Aorta (tissue), 5 donors: Measurements from ENCODE around the gene TRERF1. TPM values are rescaled to one million over a fixed set of nuclear protein-coding genes. Genes with fewer than 3 reads are reported as not detected.

Source experiments
- ATAC-seq: fragments of 200-7000 bp; cut with Tn5 transposase; one replicate; pipeline ENCODE4 v1.9.1; 2022; ENCODE audit warnings: moderate library complexity; ENCODE audit not compliant: low FRiP score
- DNase-seq, 2 donors: peaks; one replicate each; pipeline ENCODE4 v3.0.0-alpha.2; 2020
- H3K27ac ChIP-seq, 2 donors: one replicate each; pipeline ENCODE4 v1.5.1; 2013; ENCODE audit warnings: low read length in 2 of 2, mild to moderate bottlenecking in 2 of 2, moderate library complexity in 2 of 2, control low read depth in 1 of 2, inconsistent platforms in 1 of 2, low read depth in 1 of 2
- H3K27me3 ChIP-seq, 2 donors: one replicate each; pipeline ENCODE4 v1.6.1; 2013; ENCODE audit warnings: control low read depth in 1 of 2, low read length in 1 of 2, mild to moderate bottlenecking in 1 of 2, moderate library complexity in 1 of 2; ENCODE audit not compliant: insufficient read depth in 2 of 2, control insufficient read depth in 1 of 2
- H3K36me3 ChIP-seq, 2 donors: one replicate each; pipeline ENCODE4 v1.6.1; 2013; ENCODE audit warnings: control low read depth in 1 of 2, low read length in 1 of 2, mild to moderate bottlenecking in 1 of 2; ENCODE audit not compliant: insufficient read depth in 2 of 2, control insufficient read depth in 1 of 2
- H3K4me1 ChIP-seq, 2 donors: one replicate each; pipeline ENCODE4 v1.6.1; 2013; ENCODE audit warnings: low read length in 2 of 2, control low read depth in 1 of 2, mild to moderate bottlenecking in 1 of 2, moderate library complexity in 1 of 2; ENCODE audit not compliant: insufficient read depth in 2 of 2, control insufficient read depth in 1 of 2
- H3K4me3 ChIP-seq, 2 donors: one replicate each; pipeline ENCODE4 v1.5.1; 2013; ENCODE audit warnings: low read length in 2 of 2, control low read depth in 1 of 2, mild to moderate bottlenecking in 1 of 2
- H3K9me3 ChIP-seq: one replicate; pipeline ENCODE4 v1.6.1; 2013; ENCODE audit warnings: mild to moderate bottlenecking, low read length; ENCODE audit not compliant: control insufficient read depth
- WGBS, 2 donors: extraction: QIAGEN DNeasy Blood & Tissue Kit; methylation state at CpG; one replicate each; pipeline ENCODE4 v1.1.7; 2013; 5-methylcytosine and 5-hydroxymethylcytosine counted together
- intact Hi-C, 2 donors: fragments of 100-400 bp; cut with DNase I; formaldehyde crosslinking; loops; one replicate each; pipeline versions ENCODE4 v1.14.2 to v1.15.0; 2022
- polyA plus RNA-seq, 2 donors: library from polyadenylated mRNA; stranded (reverse); fragments of 200-250 nt; gene quantifications; one replicate each; pipeline ENCODE4 v1.2.3, GENCODE V29; 2013
- total RNA-seq, 2 donors: library from RNA; stranded (reverse); fragmentation: NEBNext Ultra II Directional; extraction: Animal tissue kit (Norgen Biotek cat#: 25700); gene quantifications; one replicate each; pipeline ENCODE4 v1.2.1, GENCODE V29; 2021
- donor health status: healthy with polysubstance abuse.
- donor health status: Bipolar disorder and iron deficiency.
- donor health status: DM: no; HTN: no; CAD: no.
- donor health status: DM: no; HTN: no; CAD: no.
- donor health status: DM: yes; HTN: yes; CAD: no.

Gene TRERF1
- total and polyA plus RNA-seq, 4 donors: 0.50 to 9.5 (median 2.2) TPM

DNA sequence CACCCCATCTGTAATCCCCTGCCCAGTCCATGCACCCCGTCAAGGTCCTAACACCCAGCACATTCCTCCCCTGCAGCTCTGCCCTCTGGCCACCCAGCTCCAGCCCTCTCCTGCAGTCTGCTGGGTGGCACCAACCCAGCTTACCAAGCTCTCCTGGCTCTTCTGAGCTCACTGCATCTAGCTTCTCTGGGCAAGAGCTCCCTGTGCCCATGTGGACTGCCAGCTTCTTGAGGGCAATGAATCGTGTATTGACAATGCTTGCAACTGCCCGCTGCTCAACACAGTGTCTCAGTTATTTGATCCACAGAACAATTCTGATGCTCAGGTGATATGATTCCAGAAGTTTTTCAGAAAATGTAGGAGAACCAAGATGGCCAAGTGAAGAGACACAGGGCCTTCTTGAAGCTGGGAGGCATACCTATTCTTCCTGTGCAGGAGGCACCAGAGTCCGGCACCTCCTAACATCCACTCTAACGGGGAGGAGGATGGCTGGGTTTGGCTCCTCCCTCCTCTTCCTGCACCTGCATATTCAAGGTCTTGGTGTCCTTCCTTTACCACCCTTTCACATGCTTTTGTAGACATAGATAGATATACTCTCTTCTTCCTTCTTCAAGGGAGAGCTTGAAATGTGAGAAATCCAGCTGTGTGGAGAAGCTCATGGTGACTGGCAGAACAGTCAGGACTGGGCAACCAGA lies 85.6 kb downstream of the TRERF1 start:
- WGBS, 2 donors: 92 to 94% methylated on average over 5 of the region's 5 CpGs
- Histone ChIP-seq H3K4me1 (no peaks in the 10 kb centered on the region), H3K27ac (no peak overlapping the region), H3K27me3 (no peaks in the 10 kb centered on the region), H3K9me3 (no peaks in the 10 kb centered on the region), H3K4me3 (no peak overlapping the region), H3K36me3 (no peaks in the 10 kb centered on the region)
- DNase-seq (no peak), ATAC-seq (no peak)
- intact Hi-C loops: no loop called here

DNA sequence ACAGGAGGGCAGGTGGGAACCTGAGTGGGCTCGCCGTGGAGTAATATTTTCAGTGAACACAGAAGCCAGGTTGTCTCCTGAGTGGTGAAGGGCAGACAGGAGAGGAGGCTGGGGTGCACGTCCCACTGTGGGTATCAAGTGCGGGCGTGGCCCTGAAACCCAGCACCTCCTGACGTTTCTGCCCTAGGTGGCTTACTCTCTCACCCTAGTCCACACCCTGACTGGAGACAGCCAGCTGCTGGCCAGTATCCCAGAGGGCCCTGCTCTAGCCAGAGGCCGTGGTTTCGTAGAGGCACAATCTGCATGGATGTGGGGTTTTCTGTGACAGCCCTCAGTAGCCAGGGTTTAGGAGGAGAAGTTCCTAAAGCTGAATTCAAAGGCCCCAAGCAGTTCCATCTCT lies 86.7 kb downstream of the TRERF1 start:
- no peak overlapping the region for H3K27ac ChIP-seq
- no peaks in the 10 kb centered on the region for H3K4me1 ChIP-seq
- H3K36me3 ChIP-seq: no peaks in the 10 kb centered on the region
- WGBS, 2 donors: 73 to 84% methylated on average over 8 of the region's 8 CpGs
- DNase-seq (no peak), ATAC-seq (no peak)
- H3K9me3 ChIP-seq: no peaks in the 10 kb centered on the region
- H3K4me3 ChIP-seq: no peak overlapping the region
- H3K27me3 ChIP-seq: no peaks in the 10 kb centered on the region
- intact Hi-C loops: no loop called here

DNA sequence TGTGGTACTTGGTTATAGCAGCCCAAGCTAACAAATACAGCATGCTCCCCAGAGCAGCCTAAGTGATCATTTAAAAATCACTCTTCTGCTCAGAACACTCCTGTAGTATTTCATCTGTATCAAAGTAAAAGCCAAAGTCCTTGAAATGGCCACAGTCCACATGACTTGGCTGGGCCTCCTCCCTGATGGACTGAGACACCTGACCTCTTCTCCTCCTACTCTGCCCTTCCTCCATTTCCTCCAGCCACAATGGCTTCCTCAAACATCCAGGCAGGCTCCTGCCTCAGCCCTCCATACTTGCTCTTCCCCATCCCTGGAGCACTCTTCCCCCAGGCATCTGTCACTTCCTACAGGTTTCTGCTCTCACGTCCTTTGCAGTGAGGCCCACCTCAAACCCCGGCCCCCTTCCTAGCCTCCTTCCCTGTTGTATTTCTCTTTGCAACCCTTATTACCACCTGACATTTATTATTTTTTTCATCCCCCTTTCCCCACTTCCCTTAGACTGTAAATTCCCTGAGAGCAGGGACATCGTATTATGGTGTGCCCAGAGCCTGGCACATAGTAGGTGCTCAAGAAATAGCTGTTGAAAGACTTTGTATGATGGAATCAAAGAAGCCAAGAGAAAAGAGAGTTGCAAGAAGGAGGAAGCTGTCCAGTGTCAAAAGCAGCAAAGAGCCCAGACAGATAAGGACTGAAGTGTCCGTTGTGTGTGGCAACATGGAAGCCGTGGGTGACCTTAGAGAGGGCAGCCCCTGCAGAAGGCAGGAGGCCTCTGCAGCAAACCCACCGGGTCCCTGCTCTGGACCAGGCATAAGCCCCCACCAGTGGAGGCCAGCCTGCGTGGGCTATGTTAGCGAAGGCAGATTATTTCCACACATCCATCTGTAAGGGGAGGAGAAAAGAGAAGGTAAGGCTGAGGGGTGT lies 87.5 kb downstream of the TRERF1 start:
- intact Hi-C loops: no loop called here
- DNase-seq: no peak
- no peaks in the 10 kb centered on the region for H3K36me3 ChIP-seq
- no peaks in the 10 kb centered on the region for H3K9me3 ChIP-seq
- peak; percentile 24 for ATAC-seq
- H3K27ac ChIP-seq: no peak overlapping the region
- WGBS, 2 donors: 94% methylated on average over 8 of the region's 8 CpGs
- H3K4me1 ChIP-seq: no peaks in the 10 kb centered on the region
- H3K4me3 ChIP-seq: no peak overlapping the region
- H3K27me3 ChIP-seq: no peaks in the 10 kb centered on the region

DNA sequence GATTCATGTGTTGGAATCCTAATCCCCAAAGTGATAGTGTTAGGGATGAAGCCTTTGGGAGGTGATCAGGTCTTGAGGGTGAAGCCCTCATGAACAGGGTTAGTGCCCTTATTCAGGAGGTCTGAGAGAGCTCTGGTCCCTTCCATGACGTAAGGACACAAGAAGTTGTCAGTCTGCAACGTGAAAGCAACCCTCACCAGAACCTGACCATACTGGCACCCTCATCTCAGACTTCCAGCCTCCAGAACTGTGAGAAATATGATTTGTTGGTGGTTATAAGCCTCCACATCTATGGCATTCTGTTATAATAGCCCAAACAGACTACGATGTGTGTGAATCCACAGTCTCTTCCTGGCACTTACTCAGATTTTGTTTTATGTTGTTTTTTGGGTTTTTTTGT lies 90.7 kb downstream of the TRERF1 start:
- no peak overlapping the region for H3K27ac ChIP-seq
- 96 to 97% methylated on average over 3 of the region's 3 CpGs for WGBS, 2 donors
- H3K4me3 ChIP-seq: no peak overlapping the region
- H3K9me3 ChIP-seq: no peaks in the 10 kb centered on the region
- ATAC-seq (no peak), DNase-seq (no peak)
- no peaks in the 10 kb centered on the region for H3K4me1 ChIP-seq
- H3K36me3 ChIP-seq: no peaks in the 10 kb centered on the region
- intact Hi-C loops: no loop called here
- no peaks in the 10 kb centered on the region for H3K27me3 ChIP-seq

DNA sequence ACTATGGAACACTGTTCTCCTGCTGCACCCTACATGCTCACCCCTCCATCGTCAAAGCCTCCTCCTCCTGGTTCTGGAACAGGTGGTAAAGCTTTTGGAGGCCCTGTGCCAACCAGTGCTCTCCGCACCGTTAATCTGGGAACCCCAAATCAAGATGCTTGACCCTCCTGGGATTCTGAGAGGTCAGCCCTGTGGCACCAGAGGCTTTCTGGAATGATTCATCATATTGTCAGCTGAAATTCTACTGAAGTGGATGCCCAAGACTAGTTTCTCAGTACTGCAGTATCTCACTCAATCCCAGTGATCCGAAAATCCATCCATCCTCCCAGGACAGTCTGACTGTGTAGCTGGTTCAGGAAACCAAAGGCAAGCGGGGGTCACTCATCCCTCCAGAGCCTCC lies 92.7 kb downstream of the TRERF1 start:
- no peak for ATAC-seq
- Histone ChIP-seq H3K27me3 (no peaks in the 10 kb centered on the region), H3K4me3 (no peak overlapping the region)

DNA sequence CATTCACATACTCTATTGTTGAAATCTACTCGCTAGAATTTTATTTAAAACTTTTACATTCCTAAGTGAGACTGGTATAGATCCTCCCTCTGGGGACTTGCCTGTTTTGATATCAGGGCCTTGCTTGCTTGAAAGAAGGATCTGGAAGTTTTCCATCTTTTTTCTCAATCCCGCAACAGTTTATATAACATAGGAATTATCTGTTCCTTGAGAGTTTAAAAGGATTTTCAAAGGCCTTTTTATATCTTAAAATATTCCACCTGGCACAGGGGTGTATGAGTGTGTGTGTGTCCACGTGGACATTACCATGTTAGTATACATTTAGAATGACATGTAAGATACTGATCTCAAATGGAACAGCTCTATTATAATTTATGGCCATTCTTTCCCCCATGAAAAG lies 96.3 kb downstream of the TRERF1 start:
- Histone ChIP-seq H3K9me3 (no peaks in the 10 kb centered on the region), H3K27me3 (no peaks in the 10 kb centered on the region), H3K27ac (no peak overlapping the region), H3K4me1 (no peaks in the 10 kb centered on the region), H3K4me3 (no peak overlapping the region), H3K36me3 (no peaks in the 10 kb centered on the region)
- DNase-seq (no peak), ATAC-seq (no peak)
- 61 to 69% methylated on average over 3 of the region's 3 CpGs for WGBS, 2 donors
- intact Hi-C loops: no loop called here

More for the DNA sequence above, 92.7 kb downstream of the TRERF1 start:
- H3K36me3 ChIP-seq: no peaks in the 10 kb centered on the region
- intact Hi-C loops: no loop called here
- no peak overlapping the region for H3K27ac ChIP-seq
- no peaks in the 10 kb centered on the region for H3K9me3 ChIP-seq
- DNase-seq: no peak
- 85 to 87% methylated on average over 5 of the region's 5 CpGs for WGBS, 2 donors
- no peaks in the 10 kb centered on the region for H3K4me1 ChIP-seq

DNA sequence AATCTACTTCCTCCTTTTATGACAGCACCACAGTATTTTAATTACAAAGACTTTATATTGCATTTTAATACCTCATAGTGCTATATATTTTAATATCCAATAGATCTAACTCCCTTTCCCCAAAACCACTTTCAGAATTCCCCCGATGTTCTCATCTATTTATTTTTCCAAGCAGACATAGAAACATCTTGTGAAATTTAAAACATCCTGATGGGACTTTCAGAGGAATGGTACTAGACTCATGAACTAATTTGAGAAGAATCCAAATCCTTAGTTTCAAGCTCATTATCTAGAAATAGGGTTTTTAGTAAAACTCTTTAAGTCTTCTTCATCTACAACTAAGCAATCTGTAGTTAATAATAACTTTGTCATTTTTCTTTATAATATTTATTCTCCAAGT lies 97.0 kb downstream of the TRERF1 start:
- no peak for ATAC-seq
- no peak overlapping the region for H3K4me3 ChIP-seq
- H3K27me3 ChIP-seq: no peaks in the 10 kb centered on the region
- no peaks in the 10 kb centered on the region for H3K4me1 ChIP-seq
- DNase-seq: no peak
- H3K27ac ChIP-seq: no peak overlapping the region
- no peaks in the 10 kb centered on the region for H3K36me3 ChIP-seq
- H3K9me3 ChIP-seq: no peaks in the 10 kb centered on the region
- WGBS, 2 donors: 64 to 74% methylated on average over 1 of the region's 1 CpG
- intact Hi-C loops: no loop called here

DNA sequence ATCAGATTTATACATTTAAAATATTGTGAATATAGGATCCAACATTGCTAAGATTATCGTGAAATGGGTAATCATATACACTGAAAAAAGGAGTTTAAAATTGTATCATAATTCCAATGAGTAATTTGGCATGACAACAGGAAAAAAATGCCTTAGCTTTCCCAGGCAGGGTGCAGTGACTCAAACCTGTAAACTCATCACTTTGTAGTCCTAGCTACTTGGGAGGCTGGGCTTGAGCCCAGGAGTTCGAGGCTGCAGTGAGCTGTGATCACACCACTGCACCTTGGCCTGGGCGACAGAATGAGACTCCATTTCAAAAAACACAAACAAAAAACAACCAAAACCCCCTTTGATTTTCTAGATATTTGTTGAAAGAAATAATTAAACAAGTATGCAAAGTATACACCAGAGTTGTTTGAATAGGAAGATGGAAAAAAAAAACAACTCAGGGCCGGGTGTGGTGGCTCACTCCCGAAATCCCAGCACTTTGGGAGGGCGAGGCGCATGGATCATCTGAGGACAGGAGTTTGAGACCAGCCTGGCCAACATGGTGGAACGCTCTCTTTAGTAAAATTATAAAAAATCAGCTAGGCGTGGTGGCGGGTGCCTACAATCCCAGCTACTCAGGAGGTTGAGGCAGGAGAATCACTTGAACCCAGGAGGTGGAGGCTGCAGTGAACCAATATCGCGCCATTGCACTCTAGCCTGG lies 98.7 kb downstream of the TRERF1 start:
- WGBS, 2 donors: 93% methylated on average over 12 of the region's 12 CpGs
- H3K27me3 ChIP-seq: no peaks in the 10 kb centered on the region
- intact Hi-C loops: no loop called here
- DNase-seq (no peak), ATAC-seq (no peak)
- no peaks in the 10 kb centered on the region for H3K36me3 ChIP-seq
- H3K27ac ChIP-seq: no peak overlapping the region
- H3K4me1 ChIP-seq: no peaks in the 10 kb centered on the region
- no peaks in the 10 kb centered on the region for H3K9me3 ChIP-seq
- no peak overlapping the region for H3K4me3 ChIP-seq
